ENCODE data around the gene GMPPB. TPM values are rescaled to one million over a fixed set of nuclear protein-coding genes. Genes with fewer than 3 reads are reported as not detected.

GMPPB gene
- polyA plus RNA-seq, 1 donor (not counting 4 experiments of a cell fraction or from before 2014, with no cell fraction given) = 17.4 TPM

- Histone ChIP-seq H2AFZ (ENCODE audit: control insufficient read depth, low read length) (peak overlapping the region; percentile 62), H3K9ac (ENCODE audit: control insufficient read depth, extremely low read depth, insufficient read depth, low read length) (peak overlapping the region; percentile 99)
Observed at GRCh38 chr3:49723296-49723627, 489 bp downstream of the GMPPB start.

DNA sequence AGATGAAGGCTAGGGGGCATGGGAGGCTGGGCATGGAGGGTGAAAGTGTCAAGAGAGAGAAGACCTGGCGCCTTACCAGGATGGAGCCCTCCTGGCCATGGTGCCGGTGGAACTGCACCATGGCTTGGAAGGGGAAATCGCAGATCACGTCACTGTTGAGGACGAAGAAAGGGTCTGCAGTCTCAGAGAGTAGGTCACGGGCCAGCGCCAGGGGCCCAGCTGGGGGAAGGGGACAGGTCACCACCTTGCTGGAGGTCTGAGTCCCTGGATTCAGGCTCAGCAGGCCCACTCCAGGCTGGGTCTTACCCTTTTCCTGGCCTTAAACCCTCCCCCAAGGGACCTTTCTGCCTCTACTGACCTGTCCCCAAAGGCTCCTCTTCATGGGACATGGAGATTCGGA lies 855 bp downstream of the GMPPB start:
- H3K27ac ChIP-seq (ENCODE audit: control insufficient read depth, insufficient read depth, low read length) = peak overlapping the region; percentile 96
- no peaks in the 10 kb centered on the region for H3K9me3 ChIP-seq (ENCODE audit: control insufficient read depth, low read depth, low read length)
- dilution Hi-C loops (cut with MboI; ENCODE audit: extremely low pct_ligation_motif_present, low sequenced_read_pairs) = no loop called here
- DNase-seq (ENCODE audit: low read depth, low spot score) (no peak), FAIRE-seq (no peak)
- no peak for TF ChIP-seq EZH2 (IDR thresholded peaks at IDR 0.05; ENCODE audit: low read length)
- TF ChIP-seq, protein P1, sequence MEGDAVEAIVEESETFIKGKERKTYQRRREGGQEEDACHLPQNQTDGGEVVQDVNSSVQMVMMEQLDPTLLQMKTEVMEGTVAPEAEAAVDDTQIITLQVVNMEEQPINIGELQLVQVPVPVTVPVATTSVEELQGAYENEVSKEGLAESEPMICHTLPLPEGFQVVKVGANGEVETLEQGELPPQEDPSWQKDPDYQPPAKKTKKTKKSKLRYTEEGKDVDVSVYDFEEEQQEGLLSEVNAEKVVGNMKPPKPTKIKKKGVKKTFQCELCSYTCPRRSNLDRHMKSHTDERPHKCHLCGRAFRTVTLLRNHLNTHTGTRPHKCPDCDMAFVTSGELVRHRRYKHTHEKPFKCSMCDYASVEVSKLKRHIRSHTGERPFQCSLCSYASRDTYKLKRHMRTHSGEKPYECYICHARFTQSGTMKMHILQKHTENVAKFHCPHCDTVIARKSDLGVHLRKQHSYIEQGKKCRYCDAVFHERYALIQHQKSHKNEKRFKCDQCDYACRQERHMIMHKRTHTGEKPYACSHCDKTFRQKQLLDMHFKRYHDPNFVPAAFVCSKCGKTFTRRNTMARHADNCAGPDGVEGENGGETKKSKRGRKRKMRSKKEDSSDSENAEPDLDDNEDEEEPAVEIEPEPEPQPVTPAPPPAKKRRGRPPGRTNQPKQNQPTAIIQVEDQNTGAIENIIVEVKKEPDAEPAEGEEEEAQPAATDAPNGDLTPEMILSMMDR (optimal IDR thresholded peaks at IDR 0.05 in 1 of 3, IDR thresholded peaks at IDR 0.05 in 1 of 3, conservative IDR thresholded peaks at IDR 0.05 in 1 of 3; ENCODE audit: extremely low read depth in 1 of 3, insufficient read depth in 2 of 3, low read length in 3 of 3) = no peak
- H3K4me2 ChIP-seq (ENCODE audit: control insufficient read depth, extremely low read depth, insufficient read depth, low read depth, low read length) = peak overlapping the region; percentile 80
- peaks cover 19 to 29% of the 10 kb centered on the region in 2 experiments for H3K36me3 ChIP-seq (ENCODE audit: control insufficient read depth in 2 of 2, extremely low read depth in 1 of 2, insufficient read depth in 2 of 2, low read length in 2 of 2)
- H4K20me1 ChIP-seq (ENCODE audit: control insufficient read depth, extremely low read depth, insufficient read depth, low read length) = peaks cover 14% of the 10 kb centered on the region
- H3K9me1 ChIP-seq (ENCODE audit: control insufficient read depth, extremely low read depth, insufficient read depth, low read length) = no peaks in the 10 kb centered on the region
- H3K4me3 ChIP-seq (ENCODE audit: control insufficient read depth in 2 of 3, extremely low read depth in 1 of 3, insufficient read depth in 2 of 3, low read depth in 1 of 3, low read length in 3 of 3) = peak overlapping the region; percentile 94 to 99 (median 96)
- H3K9ac ChIP-seq (ENCODE audit: control insufficient read depth, extremely low read depth, insufficient read depth, low read length) = peak overlapping the region; percentile 99
- H3K27me3 ChIP-seq (ENCODE audit: control insufficient read depth, extremely low read depth, insufficient read depth, low read length) = no peaks in the 10 kb centered on the region
- no peak overlapping the region for H2AFZ ChIP-seq (ENCODE audit: control insufficient read depth, low read length)
- peaks cover 17% of the 10 kb centered on the region for H3K79me2 ChIP-seq (ENCODE audit: control insufficient read depth, insufficient read depth, low read length)
- H3K4me1 ChIP-seq (ENCODE audit: control insufficient read depth, extremely low read depth, insufficient read depth, low read length) = peaks cover 27% of the 10 kb centered on the region

More at GRCh38 chr3:49723296-49723627, 489 bp downstream of the GMPPB start:
- peaks cover 23% of the 10 kb centered on the region for H3K4me1 ChIP-seq (ENCODE audit: control insufficient read depth, extremely low read depth, insufficient read depth, low read length)
- peak overlapping the region; percentile 94 to 99 (median 96) for H3K4me3 ChIP-seq (ENCODE audit: control insufficient read depth in 2 of 3, extremely low read depth in 1 of 3, insufficient read depth in 2 of 3, low read depth in 1 of 3, low read length in 3 of 3)
- no peaks in the 10 kb centered on the region for H3K27me3 ChIP-seq (ENCODE audit: control insufficient read depth, extremely low read depth, insufficient read depth, low read length)
- no peak for TF ChIP-seq EZH2 (IDR thresholded peaks at IDR 0.05; ENCODE audit: low read length)
- TF ChIP-seq, protein P1 (optimal IDR thresholded peaks at IDR 0.05 in 1 of 3, IDR thresholded peaks at IDR 0.05 in 1 of 3, conservative IDR thresholded peaks at IDR 0.05 in 1 of 3; ENCODE audit: extremely low read depth in 1 of 3, insufficient read depth in 2 of 3, low read length in 3 of 3) = no peak
- peaks cover 21 to 30% of the 10 kb centered on the region in 2 experiments for H3K36me3 ChIP-seq (ENCODE audit: control insufficient read depth in 2 of 2, extremely low read depth in 1 of 2, insufficient read depth in 2 of 2, low read length in 2 of 2)
- H3K9me3 ChIP-seq (ENCODE audit: control insufficient read depth, low read depth, low read length) = no peaks in the 10 kb centered on the region
- H3K9me1 ChIP-seq (ENCODE audit: control insufficient read depth, extremely low read depth, insufficient read depth, low read length) = no peaks in the 10 kb centered on the region
- H4K20me1 ChIP-seq (ENCODE audit: control insufficient read depth, extremely low read depth, insufficient read depth, low read length) = peaks cover 14% of the 10 kb centered on the region
- peak; percentile 51 for FAIRE-seq
- dilution Hi-C loops (cut with MboI; ENCODE audit: extremely low pct_ligation_motif_present, low sequenced_read_pairs) = no loop called here
- H3K79me2 ChIP-seq (ENCODE audit: control insufficient read depth, insufficient read depth, low read length) = peaks cover 17% of the 10 kb centered on the region
- H3K4me2 ChIP-seq (ENCODE audit: control insufficient read depth, extremely low read depth, insufficient read depth, low read depth, low read length) = peak overlapping the region; percentile 80
- peak overlapping the region; percentile 96 for H3K27ac ChIP-seq (ENCODE audit: control insufficient read depth, insufficient read depth, low read length)
- no peak for DNase-seq (ENCODE audit: low read depth, low spot score)

Measured in keratinocyte (primary cell).